ENCODE measurements around the gene DOK5. TPM values are rescaled to one million over a fixed set of nuclear protein-coding genes. Genes with fewer than 3 reads are reported as not detected.

DOK5 gene
- total RNA-seq, 1 donor from 2014 or later: not detected

DNA sequence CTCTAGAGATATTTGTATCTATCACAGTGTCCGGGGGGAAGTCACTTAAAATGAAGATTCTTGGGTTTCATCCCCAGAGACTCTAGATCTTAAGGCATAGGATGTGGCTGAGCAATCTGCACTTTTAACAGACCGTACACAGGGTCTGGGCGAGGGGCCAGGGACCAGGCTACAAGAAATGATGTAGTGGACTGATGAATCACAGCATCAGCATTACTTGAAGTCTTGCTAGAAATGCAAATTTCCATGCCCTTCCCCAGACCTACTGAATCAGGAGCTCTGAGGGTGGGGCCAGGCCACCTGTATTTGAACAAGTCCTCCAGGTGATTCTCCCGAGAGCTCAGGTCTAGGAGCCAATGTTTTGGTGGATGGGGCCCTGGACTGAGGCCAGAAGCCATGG lies 168.4 kb downstream of the DOK5 start:
- Histone ChIP-seq H3K27ac (no peak overlapping the region), H3K4me3 (no peak overlapping the region), H3K4me1 (no peaks in the 10 kb centered on the region), H3K36me3 (no peaks in the 10 kb centered on the region), H3K9me3 (no peaks in the 10 kb centered on the region), H3K27me3 (no peaks in the 10 kb centered on the region)
- DNase-seq (ENCODE audit: low spot score in 2 of 2): peak in 1 of 2 donors; percentile 17
- intact Hi-C loops (cut with DNase I): no loop called here
- TF ChIP-seq CTCF (IDR thresholded peaks at IDR 0.05): no peak

DNA sequence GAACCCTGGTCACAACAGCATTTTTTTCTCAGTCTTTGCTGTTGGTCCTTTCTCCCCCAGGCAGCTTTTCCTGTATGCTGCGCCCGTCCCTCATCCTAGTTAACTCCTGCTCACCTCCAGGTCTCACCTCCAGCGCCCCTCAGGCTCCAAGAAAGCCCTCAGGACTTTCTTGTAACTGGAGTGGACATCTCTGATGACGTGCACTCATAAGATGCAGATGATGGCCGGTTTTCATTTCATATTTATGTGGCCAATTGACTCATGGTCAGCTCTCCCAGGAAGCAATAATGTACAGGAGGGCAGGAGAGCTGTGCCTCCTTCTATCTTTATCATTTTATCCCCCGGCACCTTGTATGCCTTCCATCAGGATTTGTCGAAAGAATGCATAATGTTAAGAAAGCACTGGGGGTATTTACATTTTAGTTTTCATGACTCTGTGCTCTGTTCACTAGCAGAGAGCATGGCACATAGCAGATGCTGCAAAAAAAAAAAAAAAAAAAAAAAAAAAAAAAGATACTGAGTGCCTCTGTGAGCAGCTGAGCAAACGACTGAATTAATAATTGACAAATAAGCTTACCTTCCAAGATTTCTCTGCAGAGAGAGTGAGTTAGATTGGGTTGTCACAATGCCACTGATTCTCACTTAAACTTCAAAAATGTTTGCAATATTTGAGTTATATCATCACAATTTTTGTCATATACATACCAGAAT lies 170.2 kb downstream of the DOK5 start:
- DNase-seq (ENCODE audit: low spot score in 2 of 2): no peak
- TF ChIP-seq CTCF (IDR thresholded peaks at IDR 0.05): no peak
- H3K27me3 ChIP-seq: no peaks in the 10 kb centered on the region
- intact Hi-C loops (cut with DNase I): loop anchor here (5.0 kb wide), 3 partner anchors 168 to 1068 kb away; partner anchors contain the start of gene DOK5
- no peaks in the 10 kb centered on the region for H3K4me1 ChIP-seq
- no peaks in the 10 kb centered on the region for H3K36me3 ChIP-seq
- no peak overlapping the region for H3K27ac ChIP-seq
- no peaks in the 10 kb centered on the region for H3K9me3 ChIP-seq
- no peak overlapping the region for H3K4me3 ChIP-seq

DNA sequence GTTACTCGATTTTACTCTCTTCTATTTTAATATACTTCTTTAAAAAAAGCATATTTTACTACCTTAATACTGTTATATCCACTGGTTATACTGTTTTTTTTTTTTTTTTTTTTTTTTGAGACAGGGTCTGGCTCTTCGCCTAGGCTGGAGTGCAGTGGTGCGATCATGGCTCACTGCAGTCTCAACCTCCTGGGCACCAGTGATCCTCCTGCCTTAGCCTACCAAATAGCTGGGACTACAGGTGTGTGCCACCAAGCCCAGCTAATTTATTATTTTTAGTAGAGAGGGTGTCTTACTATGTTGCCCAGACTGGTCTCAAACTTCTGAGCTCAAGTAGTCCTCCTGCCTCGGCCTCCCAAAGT lies 170.7 kb downstream of the DOK5 start:
- Histone ChIP-seq H3K27ac (no peak overlapping the region), H3K27me3 (no peaks in the 10 kb centered on the region), H3K4me1 (no peaks in the 10 kb centered on the region), H3K36me3 (no peaks in the 10 kb centered on the region), H3K4me3 (no peak overlapping the region), H3K9me3 (no peaks in the 10 kb centered on the region)
- intact Hi-C loops (cut with DNase I): loop anchor here (5.0 kb wide), 3 partner anchors 169 to 1069 kb away; partner anchors contain the start of gene DOK5
- no peak for DNase-seq (ENCODE audit: low spot score in 2 of 2)
- TF ChIP-seq CTCF (IDR thresholded peaks at IDR 0.05): no peak

GRCh38 chr20:54648421-54649142 lies 173.2 kb downstream of the DOK5 start:
- Histone ChIP-seq H3K27me3 (no peaks in the 10 kb centered on the region), H3K4me1 (no peaks in the 10 kb centered on the region), H3K27ac (no peak overlapping the region), H3K4me3 (no peak overlapping the region), H3K36me3 (no peaks in the 10 kb centered on the region), H3K9me3 (no peaks in the 10 kb centered on the region)
- no peak for TF ChIP-seq CTCF (IDR thresholded peaks at IDR 0.05)
- intact Hi-C loops (cut with DNase I): loop anchor here (5.0 kb wide), 3 partner anchors 171 to 1071 kb away; partner anchors contain the start of gene DOK5
- no peak for DNase-seq (ENCODE audit: low spot score in 2 of 2)

- Histone ChIP-seq H3K4me3 (no peak overlapping the region), H3K4me1 (no peaks in the 10 kb centered on the region), H3K9me3 (no peaks in the 10 kb centered on the region), H3K27ac (no peak overlapping the region), H3K36me3 (no peaks in the 10 kb centered on the region), H3K27me3 (no peaks in the 10 kb centered on the region)
- intact Hi-C loops (cut with DNase I): loop anchor here (5.0 kb wide), 3 partner anchors 172 to 1072 kb away; partner anchors contain the start of gene DOK5
- DNase-seq (ENCODE audit: low spot score in 2 of 2): peak in 1 of 2 donors; percentile 79
- peak; percentile 37 to 70 (median 63) for TF ChIP-seq CTCF (IDR thresholded peaks at IDR 0.05)
Observed at GRCh38 chr20:54649511-54649962, 174.1 kb downstream of the DOK5 start.
